PC-3 (cell line): ENCODE results near the gene GAL3ST1.
"Not testable (repeated sequence)": the region's sequence is repeated elsewhere in the genome, so short reads cannot be mapped to it uniquely, and the experiment has no call there.

Source experiments
- EZH2 ChIP-seq: fragments of 300-600 bp; sonication (generic); IDR thresholded peaks from one replicate; pipeline ENCODE4 v1.6.1; 2017; ENCODE audit warnings: antibody characterized with exemption, mild to moderate bottlenecking, low read length; ENCODE audit not compliant: unreplicated experiment
- EZH2phosphoT487 ChIP-seq: fragments of 300-600 bp; sonication (generic); IDR thresholded peaks from 2 replicates; pipeline ENCODE4 v1.6.1; 2018; ENCODE audit warnings: mild to moderate bottlenecking, antibody characterized with exemption, low read length, borderline replicate concordance
- TF ChIP-seq, protein P1 (sequence below): fragments of 300-600 bp; sonication (generic); conservative IDR thresholded peaks from 2 replicates; pipeline ENCODE4 v1.5.1; 2017; ENCODE audit warnings: antibody characterized with exemption, low read depth, mild to moderate bottlenecking, low read length

DNA sequence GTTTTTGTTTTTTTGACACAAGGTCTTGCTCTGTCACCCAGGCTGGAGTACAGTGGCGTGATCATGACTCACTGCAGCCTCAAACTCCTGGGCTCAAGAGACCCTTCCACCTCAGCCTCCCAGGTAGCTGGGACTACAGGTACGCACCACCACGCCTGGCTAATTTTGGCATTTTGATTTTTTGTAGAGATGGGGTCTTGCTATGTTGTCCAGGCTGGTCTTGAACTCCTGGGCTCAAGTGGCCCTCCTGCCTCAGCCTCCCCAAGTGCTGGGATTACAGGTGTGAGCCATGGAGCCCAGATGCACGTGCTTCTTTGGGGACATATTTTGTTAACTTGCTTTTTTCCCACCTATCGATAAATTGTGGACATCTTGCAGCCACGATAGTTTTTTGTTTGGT lies 7.2 kb downstream of the GAL3ST1 start:
- TF ChIP-seq, protein P1, sequence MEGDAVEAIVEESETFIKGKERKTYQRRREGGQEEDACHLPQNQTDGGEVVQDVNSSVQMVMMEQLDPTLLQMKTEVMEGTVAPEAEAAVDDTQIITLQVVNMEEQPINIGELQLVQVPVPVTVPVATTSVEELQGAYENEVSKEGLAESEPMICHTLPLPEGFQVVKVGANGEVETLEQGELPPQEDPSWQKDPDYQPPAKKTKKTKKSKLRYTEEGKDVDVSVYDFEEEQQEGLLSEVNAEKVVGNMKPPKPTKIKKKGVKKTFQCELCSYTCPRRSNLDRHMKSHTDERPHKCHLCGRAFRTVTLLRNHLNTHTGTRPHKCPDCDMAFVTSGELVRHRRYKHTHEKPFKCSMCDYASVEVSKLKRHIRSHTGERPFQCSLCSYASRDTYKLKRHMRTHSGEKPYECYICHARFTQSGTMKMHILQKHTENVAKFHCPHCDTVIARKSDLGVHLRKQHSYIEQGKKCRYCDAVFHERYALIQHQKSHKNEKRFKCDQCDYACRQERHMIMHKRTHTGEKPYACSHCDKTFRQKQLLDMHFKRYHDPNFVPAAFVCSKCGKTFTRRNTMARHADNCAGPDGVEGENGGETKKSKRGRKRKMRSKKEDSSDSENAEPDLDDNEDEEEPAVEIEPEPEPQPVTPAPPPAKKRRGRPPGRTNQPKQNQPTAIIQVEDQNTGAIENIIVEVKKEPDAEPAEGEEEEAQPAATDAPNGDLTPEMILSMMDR, result not testable (repeated sequence)
- TF ChIP-seq EZH2, EZH2phosphoT487: not testable (repeated sequence)
